CD14-positive monocyte (primary cell): Measurements from ENCODE around the gene ZFHX3. TPM values are rescaled to one million over a fixed set of nuclear protein-coding genes. Genes with fewer than 3 reads are reported as not detected.

Experiments
- DNase-seq, 3 donors: peaks; one replicate each; pipeline ENCODE4 v3.0.0-alpha.2; 2011 to 2022
- H2AFZ ChIP-seq: 2 replicates; pipeline ENCODE4 v1.6.0; 2012; ENCODE audit warnings: mild to moderate bottlenecking, low read depth, low read length, inconsistent platforms; ENCODE audit not compliant: insufficient read depth, poor library complexity, severe bottlenecking
- H3K27ac ChIP-seq, 2 donors: 1 replicate in 1 of 2; 2 replicates in 1 of 2; pipeline ENCODE4 v1.5.1; 2012 to 2013; ENCODE audit warnings: low read length in 2 of 2, control low read depth in 1 of 2, inconsistent platforms in 1 of 2, low read depth in 1 of 2, mild to moderate bottlenecking in 1 of 2
- H3K27me3 ChIP-seq, 2 donors: one replicate each; pipeline versions ENCODE4 v1.6.0 to v1.6.1; 2011 to 2013; ENCODE audit warnings: low read length in 2 of 2; ENCODE audit not compliant: control insufficient read depth in 2 of 2, insufficient read depth in 2 of 2
- H3K36me3 ChIP-seq, 2 donors: replicated peaks in 1 of 2; 1 replicate in 1 of 2; 2 replicates in 1 of 2; pipeline versions ENCODE4 v1.5.1 to v1.6.1; 2012 to 2013; ENCODE audit warnings: low read length in 2 of 2, control low read depth in 1 of 2, inconsistent platforms in 1 of 2, mild to moderate bottlenecking in 1 of 2; ENCODE audit not compliant: insufficient read depth in 2 of 2, control insufficient read depth in 1 of 2
- H3K4me1 ChIP-seq, 2 donors: 1 replicate in 1 of 2; 2 replicates in 1 of 2; pipeline versions ENCODE4 v1.5.1 to v1.6.1; 2012 to 2013; ENCODE audit warnings: low read length in 2 of 2, control low read depth in 1 of 2, inconsistent platforms in 1 of 2, mild to moderate bottlenecking in 1 of 2, moderate library complexity in 1 of 2; ENCODE audit not compliant: insufficient read depth in 2 of 2, control insufficient read depth in 1 of 2
- H3K4me2 ChIP-seq: replicated peaks from 2 replicates; pipeline ENCODE3; 2012; ENCODE audit warnings: low read length, moderate library complexity, mild to moderate bottlenecking; ENCODE audit not compliant: poor library complexity, severe bottlenecking; ENCODE audit errors: extremely low read depth
- H3K4me3 ChIP-seq, 3 experiments: fragments of 200-600 bp in 1 of 3; sonication (generic) in 1 of 3; replicated peaks in 1 of 3; 1 replicate in 2 of 3; 2 replicates in 1 of 3; pipeline ENCODE4 v1.5.1; 2011 to 2013; ENCODE audit warnings: low read length in 3 of 3, mild to moderate bottlenecking in 3 of 3, control low read depth in 2 of 3, low read depth in 2 of 3, inconsistent platforms in 1 of 3, moderate library complexity in 1 of 3
- H3K79me2 ChIP-seq: 2 replicates; pipeline ENCODE4 v1.6.0; 2012; ENCODE audit warnings: mild to moderate bottlenecking, control low read depth, inconsistent platforms, low read length, moderate library complexity; ENCODE audit not compliant: insufficient read depth
- H3K9ac ChIP-seq: 2 replicates; pipeline ENCODE4 v1.6.0; 2017; ENCODE audit warnings: low read length, mild to moderate bottlenecking; ENCODE audit not compliant: insufficient read depth, poor library complexity, severe bottlenecking
- H3K9me3 ChIP-seq, 2 donors: replicated peaks in 1 of 2; 1 replicate in 1 of 2; 2 replicates in 1 of 2; pipeline versions ENCODE4 v1.5.1 to v1.6.1; 2012 to 2013; ENCODE audit warnings: low read length in 2 of 2, control low read depth in 1 of 2; ENCODE audit not compliant: control insufficient read depth in 1 of 2, insufficient read depth in 1 of 2
- H4K20me1 ChIP-seq: 2 replicates; pipeline ENCODE4 v1.6.0; 2012; ENCODE audit warnings: mild to moderate bottlenecking, low read length, control low read depth, moderate library complexity; ENCODE audit not compliant: insufficient read depth
- H3K27ac Mint-ChIP-seq, 7 donors: one replicate each; pipeline ENCODE4 v1.8.0; 2020; ENCODE audit warnings: mild to moderate bottlenecking in 7 of 7, mixed read lengths in 7 of 7, moderate library complexity in 6 of 7, inconsistent platforms in 2 of 7
- H3K27me3 Mint-ChIP-seq, 3 donors: one replicate each; pipeline ENCODE4 v1.8.0; 2021 to 2022; ENCODE audit warnings: low read depth in 3 of 3, mild to moderate bottlenecking in 3 of 3, mixed read lengths in 3 of 3, moderate library complexity in 3 of 3, inconsistent platforms in 1 of 3
- H3K36me3 Mint-ChIP-seq, 2 donors: one replicate each; pipeline ENCODE4 v1.8.0; 2020; ENCODE audit warnings: mixed read lengths in 2 of 2, inconsistent platforms in 1 of 2, mild to moderate bottlenecking in 1 of 2
- H3K4me1 Mint-ChIP-seq: one replicate; pipeline ENCODE4 v1.8.0; 2020; ENCODE audit warnings: mild to moderate bottlenecking, mixed read lengths
- H3K4me3 Mint-ChIP-seq, 2 donors: one replicate each; pipeline ENCODE4 v1.8.0; 2020; ENCODE audit warnings: mild to moderate bottlenecking in 2 of 2, mixed read lengths in 2 of 2, moderate library complexity in 1 of 2
- H3K9me3 Mint-ChIP-seq, 7 donors: one replicate each; pipeline ENCODE4 v1.8.0; 2020 to 2022; ENCODE audit warnings: mixed read lengths in 7 of 7, mild to moderate bottlenecking in 6 of 7, moderate library complexity in 6 of 7, inconsistent platforms in 2 of 7
- CTCF ChIP-seq: fragments of 200-600 bp; IDR thresholded peaks from one replicate; pipeline ENCODE4 v1.8.0; 2022; ENCODE audit warnings: antibody characterized with exemption, mild to moderate bottlenecking
- WGBS: methylation state at CpG from one replicate; pipeline ENCODE4 v1.1.5; 2013; ENCODE audit warnings: missing lambda C conversion rate; ENCODE audit not compliant: insufficient coverage; 5-methylcytosine and 5-hydroxymethylcytosine counted together
- intact Hi-C, 2 donors: fragments of 100-400 bp; cut with micrococcal nuclease; formaldehyde crosslinking; loops; one replicate each; pipeline versions ENCODE4 v1.15.0 to v1.15.1; 2023
- polyA plus RNA-seq, 3 donors: library from polyadenylated mRNA; depleted of rRNA in 1 of 3; unstranded in 2 of 3; stranded (reverse) in 1 of 3; fragments of 300-500 nt in 2 of 3; fragments of >200 nt in 1 of 3; fragmentation: Illumina TruSeq in 2 of 3; gene quantifications; 1 replicate in 2 of 3; 2 replicates in 1 of 3; pipeline ENCODE4 v1.2.3, GENCODE V29; 2012 to 2021

Gene ZFHX3
- polyA plus RNA-seq, 3 donors = 0.42 to 4.2 (median 0.43) TPM

GRCh38 chr16:72990571-72990970 lies 57.4 kb downstream of the ZFHX3 start:
- 91% methylated on average over 10 of the region's 14 CpGs for WGBS

More at GRCh38 chr16:72990571-72990970, 57.4 kb downstream of the ZFHX3 start:
- peaks cover 0 to 4% (median 0%) of the 10 kb centered on the region in 3 donors for H3K27me3 Mint-ChIP-seq
- Histone ChIP-seq H3K4me1 (peaks cover 22 to 24% of the 10 kb centered on the region in 2 donors), H3K36me3 (no peaks in the 10 kb centered on the region), H3K79me2 (peaks cover 22% of the 10 kb centered on the region), H3K9me3 (no peaks in the 10 kb centered on the region), H3K9ac (no peak overlapping the region), H3K4me2 (peak overlapping the region; percentile 48), H4K20me1 (peaks cover 89% of the 10 kb centered on the region), H3K4me3 (peak overlapping the region in 1 of 3 experiments; percentile 39), H3K27ac (peak overlapping the region in 1 of 2 donors; percentile 42), H2AFZ (no peak overlapping the region), H3K27me3 (no peaks in the 10 kb centered on the region)
- intact Hi-C loops = no loop called here
- H3K9me3 Mint-ChIP-seq = peaks cover 0 to 3% (median 0%) of the 10 kb centered on the region in 7 donors
- H3K27ac Mint-ChIP-seq = peak overlapping the region in 4 of 7 donors; percentile 21 to 88 (median 76)
- TF ChIP-seq CTCF = no peak
- peaks cover 0 to 4% of the 10 kb centered on the region in 2 donors for H3K36me3 Mint-ChIP-seq
- H3K4me1 Mint-ChIP-seq = peaks cover 29% of the 10 kb centered on the region
- DNase-seq = no peak
- peak overlapping the region; percentile 67 to 78 for H3K4me3 Mint-ChIP-seq
